ENCODE results near the gene NSMCE1.

The NSMCE1 gene

GRCh38 chr16:27224271-27224737 is 44.3 kb downstream of the NSMCE1 start:
- Histone ChIP-seq H3K27me3 (ENCODE audit: control insufficient read depth, insufficient read depth, low read length, poor library complexity, severe bottlenecking) (no peaks in the 10 kb centered on the region), H3K4me1 (ENCODE audit: control insufficient read depth, insufficient read depth, low read length) (no peaks in the 10 kb centered on the region), H3K36me3 (ENCODE audit: control insufficient read depth, insufficient read depth, low read length) (no peaks in the 10 kb centered on the region), H3K27ac (ENCODE audit: insufficient read depth, low read depth, low read length, poor library complexity, severe bottlenecking) (no peak overlapping the region), H3K4me3 (ENCODE audit: insufficient read depth, low read depth, low read length) (no peak overlapping the region), H3K9me3 (ENCODE audit: control insufficient read depth, low read length) (no peaks in the 10 kb centered on the region)
- 93 to 95% methylated on average over 14 of the region's 14 CpGs for WGBS, 2 experiments

- no peak overlapping the region for H3K4me3 ChIP-seq (ENCODE audit: insufficient read depth, low read depth, low read length)
- H3K4me1 ChIP-seq (ENCODE audit: control insufficient read depth, insufficient read depth, low read length), result no peaks in the 10 kb centered on the region
- WGBS, 2 experiments, result 91 to 93% methylated on average over 6 of the region's 6 CpGs
- no peaks in the 10 kb centered on the region for H3K36me3 ChIP-seq (ENCODE audit: control insufficient read depth, insufficient read depth, low read length)
- H3K27ac ChIP-seq (ENCODE audit: insufficient read depth, low read depth, low read length, poor library complexity, severe bottlenecking), result no peak overlapping the region
- H3K27me3 ChIP-seq (ENCODE audit: control insufficient read depth, insufficient read depth, low read length, poor library complexity, severe bottlenecking), result no peaks in the 10 kb centered on the region
- H3K9me3 ChIP-seq (ENCODE audit: control insufficient read depth, low read length), result no peaks in the 10 kb centered on the region
These were observed 44.9 kb downstream of the NSMCE1 start for GRCh38 chr16:27223701-27224100.

GRCh38 chr16:27223226-27223610 is 45.4 kb downstream of the NSMCE1 start:
- Histone ChIP-seq H3K27ac (ENCODE audit: insufficient read depth, low read depth, low read length, poor library complexity, severe bottlenecking) (no peak overlapping the region), H3K27me3 (ENCODE audit: control insufficient read depth, insufficient read depth, low read length, poor library complexity, severe bottlenecking) (no peaks in the 10 kb centered on the region), H3K36me3 (ENCODE audit: control insufficient read depth, insufficient read depth, low read length) (no peaks in the 10 kb centered on the region), H3K9me3 (ENCODE audit: control insufficient read depth, low read length) (no peaks in the 10 kb centered on the region), H3K4me3 (ENCODE audit: insufficient read depth, low read depth, low read length) (no peak overlapping the region), H3K4me1 (ENCODE audit: control insufficient read depth, insufficient read depth, low read length) (no peaks in the 10 kb centered on the region)
- WGBS, 2 experiments, result 91 to 92% methylated on average over 8 of the region's 8 CpGs

GRCh38 chr16:27222249-27223225 is 46.0 kb downstream of the NSMCE1 start:
- H3K27me3 ChIP-seq (ENCODE audit: control insufficient read depth, insufficient read depth, low read length, poor library complexity, severe bottlenecking), result no peaks in the 10 kb centered on the region
- no peak overlapping the region for H3K27ac ChIP-seq (ENCODE audit: insufficient read depth, low read depth, low read length, poor library complexity, severe bottlenecking)
- H3K9me3 ChIP-seq (ENCODE audit: control insufficient read depth, low read length), result no peaks in the 10 kb centered on the region
- H3K4me1 ChIP-seq (ENCODE audit: control insufficient read depth, insufficient read depth, low read length), result no peaks in the 10 kb centered on the region
- WGBS, 2 experiments, result 89 to 91% methylated on average over 30 of the region's 30 CpGs
- peaks cover under 1% of the 10 kb centered on the region for H3K36me3 ChIP-seq (ENCODE audit: control insufficient read depth, insufficient read depth, low read length)
- H3K4me3 ChIP-seq (ENCODE audit: insufficient read depth, low read depth, low read length), result no peak overlapping the region

- H3K27me3 ChIP-seq (ENCODE audit: control insufficient read depth, insufficient read depth, low read length, poor library complexity, severe bottlenecking), result no peaks in the 10 kb centered on the region
- no peaks in the 10 kb centered on the region for H3K4me1 ChIP-seq (ENCODE audit: control insufficient read depth, insufficient read depth, low read length)
- 92 to 93% methylated on average over 8 of the region's 8 CpGs for WGBS, 2 experiments
- no peaks in the 10 kb centered on the region for H3K9me3 ChIP-seq (ENCODE audit: control insufficient read depth, low read length)
- H3K27ac ChIP-seq (ENCODE audit: insufficient read depth, low read depth, low read length, poor library complexity, severe bottlenecking), result no peak overlapping the region
- peaks cover 3% of the 10 kb centered on the region for H3K36me3 ChIP-seq (ENCODE audit: control insufficient read depth, insufficient read depth, low read length)
- H3K4me3 ChIP-seq (ENCODE audit: insufficient read depth, low read depth, low read length), result no peak overlapping the region
These were observed 46.9 kb downstream of the NSMCE1 start for GRCh38 chr16:27221576-27222248.

GRCh38 chr16:27220991-27221390 is 47.6 kb downstream of the NSMCE1 start:
- peaks cover 3% of the 10 kb centered on the region for H3K36me3 ChIP-seq (ENCODE audit: control insufficient read depth, insufficient read depth, low read length)
- no peaks in the 10 kb centered on the region for H3K27me3 ChIP-seq (ENCODE audit: control insufficient read depth, insufficient read depth, low read length, poor library complexity, severe bottlenecking)
- no peaks in the 10 kb centered on the region for H3K9me3 ChIP-seq (ENCODE audit: control insufficient read depth, low read length)
- H3K27ac ChIP-seq (ENCODE audit: insufficient read depth, low read depth, low read length, poor library complexity, severe bottlenecking), result no peak overlapping the region
- WGBS, 2 experiments, result 95% methylated on average over 16 of the region's 16 CpGs
- no peak overlapping the region for H3K4me3 ChIP-seq (ENCODE audit: insufficient read depth, low read depth, low read length)
- no peaks in the 10 kb centered on the region for H3K4me1 ChIP-seq (ENCODE audit: control insufficient read depth, insufficient read depth, low read length)

- Histone ChIP-seq H3K9me3 (ENCODE audit: control insufficient read depth, low read length) (no peaks in the 10 kb centered on the region), H3K27me3 (ENCODE audit: control insufficient read depth, insufficient read depth, low read length, poor library complexity, severe bottlenecking) (no peaks in the 10 kb centered on the region), H3K36me3 (ENCODE audit: control insufficient read depth, insufficient read depth, low read length) (peaks cover 3% of the 10 kb centered on the region), H3K4me3 (ENCODE audit: insufficient read depth, low read depth, low read length) (no peak overlapping the region), H3K27ac (ENCODE audit: insufficient read depth, low read depth, low read length, poor library complexity, severe bottlenecking) (no peak overlapping the region), H3K4me1 (ENCODE audit: control insufficient read depth, insufficient read depth, low read length) (no peaks in the 10 kb centered on the region)
- WGBS, 2 experiments, result 94 to 95% methylated on average over 8 of the region's 8 CpGs
These were observed 48.0 kb downstream of the NSMCE1 start for GRCh38 chr16:27220527-27220926.

GRCh38 chr16:27220120-27220519 is 48.5 kb downstream of the NSMCE1 start:
- Histone ChIP-seq H3K4me3 (ENCODE audit: insufficient read depth, low read depth, low read length) (no peak overlapping the region), H3K27me3 (ENCODE audit: control insufficient read depth, insufficient read depth, low read length, poor library complexity, severe bottlenecking) (no peaks in the 10 kb centered on the region), H3K36me3 (ENCODE audit: control insufficient read depth, insufficient read depth, low read length) (peaks cover 3% of the 10 kb centered on the region), H3K4me1 (ENCODE audit: control insufficient read depth, insufficient read depth, low read length) (no peaks in the 10 kb centered on the region), H3K9me3 (ENCODE audit: control insufficient read depth, low read length) (no peaks in the 10 kb centered on the region), H3K27ac (ENCODE audit: insufficient read depth, low read depth, low read length, poor library complexity, severe bottlenecking) (no peak overlapping the region)
- WGBS, 2 experiments, result 96 to 97% methylated on average over 9 of the region's 9 CpGs

GRCh38 chr16:27219161-27219560 is 49.4 kb downstream of the NSMCE1 start:
- H3K27ac ChIP-seq (ENCODE audit: insufficient read depth, low read depth, low read length, poor library complexity, severe bottlenecking), result no peak overlapping the region
- WGBS, 2 experiments, result 88 to 89% methylated on average over 10 of the region's 10 CpGs

GRCh38 chr16:27218756-27219155 is 49.8 kb downstream of the NSMCE1 start:
- Histone ChIP-seq H3K27me3 (ENCODE audit: control insufficient read depth, insufficient read depth, low read length, poor library complexity, severe bottlenecking) (no peaks in the 10 kb centered on the region), H3K27ac (ENCODE audit: insufficient read depth, low read depth, low read length, poor library complexity, severe bottlenecking) (no peak overlapping the region), H3K9me3 (ENCODE audit: control insufficient read depth, low read length) (no peaks in the 10 kb centered on the region), H3K4me1 (ENCODE audit: control insufficient read depth, insufficient read depth, low read length) (no peaks in the 10 kb centered on the region), H3K4me3 (ENCODE audit: insufficient read depth, low read depth, low read length) (no peak overlapping the region), H3K36me3 (ENCODE audit: control insufficient read depth, insufficient read depth, low read length) (peaks cover 3% of the 10 kb centered on the region)
- whole genome bisulfite sequencing, 2 experiments, result 95 to 97% methylated on average over 8 of the region's 9 CpGs

More at GRCh38 chr16:27219161-27219560, 49.4 kb downstream of the NSMCE1 start:
- H3K4me1 ChIP-seq (ENCODE audit: control insufficient read depth, insufficient read depth, low read length), result no peaks in the 10 kb centered on the region
- H3K9me3 ChIP-seq (ENCODE audit: control insufficient read depth, low read length), result no peaks in the 10 kb centered on the region
- H3K27me3 ChIP-seq (ENCODE audit: control insufficient read depth, insufficient read depth, low read length, poor library complexity, severe bottlenecking), result no peaks in the 10 kb centered on the region
- peaks cover 3% of the 10 kb centered on the region for H3K36me3 ChIP-seq (ENCODE audit: control insufficient read depth, insufficient read depth, low read length)
- no peak overlapping the region for H3K4me3 ChIP-seq (ENCODE audit: insufficient read depth, low read depth, low read length)
